Esophagus squamous epithelium (tissue), 5 donors: ENCODE data around the gene FANCD2. TPM values are rescaled to one million over a fixed set of nuclear protein-coding genes. Genes with fewer than 3 reads are reported as not detected.

Experiments used
- DNase-seq: peaks from one replicate; lab custom pipeline; 2025; lab: John Stamatoyannopoulos, UW
- H3K27ac ChIP-seq, 4 donors: fragments of 200-600 bp; sonication (generic); one replicate each; pipeline ENCODE4 v1.5.1; 2016 to 2019; ENCODE audit warnings: mild to moderate bottlenecking in 1 of 4
- H3K27me3 ChIP-seq, 4 donors: fragments of 200-600 bp; sonication (generic); 1 replicate in 3 of 4; 2 replicates in 1 of 4; pipeline versions ENCODE4 v1.5.1 to v1.6.0; 2017 to 2021; ENCODE audit warnings: antibody characterized with exemption in 1 of 4
- H3K36me3 ChIP-seq, 3 donors: fragments of 200-600 bp; sonication (generic); one replicate each; pipeline ENCODE4 v1.5.1; 2016 to 2019
- H3K4me1 ChIP-seq, 3 donors: fragments of 200-600 bp; sonication (generic); one replicate each; pipeline ENCODE4 v1.5.1; 2017 to 2019
- H3K4me3 ChIP-seq, 4 donors: fragments of 200-600 bp; sonication (generic); 1 replicate in 3 of 4; 2 replicates in 1 of 4; pipeline ENCODE4 v1.5.1; 2016 to 2019; ENCODE audit warnings: mild to moderate bottlenecking in 2 of 4, moderate library complexity in 1 of 4
- H3K9me3 ChIP-seq, 3 donors: fragments of 200-600 bp; sonication (generic); one replicate each; pipeline ENCODE4 v1.5.1; 2016 to 2019
- POLR2A ChIP-seq, 4 donors: fragments of 450-650 bp; IDR thresholded peaks; one replicate each; pipeline ENCODE4 v1.6.1; 2017; ENCODE audit warnings: antibody characterized with exemption in 4 of 4, mild to moderate bottlenecking in 4 of 4, moderate library complexity in 3 of 4
- WGBS, 2 donors: methylation state at CpG; one replicate each; pipeline ENCODE4 v1.1.5; 2018; 5-methylcytosine and 5-hydroxymethylcytosine counted together
- intact Hi-C: fragments of 100-400 bp; cut with DNase I; formaldehyde crosslinking; loops from one replicate; pipeline ENCODE4 v1.15.0; 2022
- small RNA-seq, 4 donors: library from RNA; depleted of rRNA; stranded (forward); fragments of <200 nt; gene quantifications; one replicate each; pipeline ENCODE3, GENCODE V24; 2016
- total RNA-seq, 4 donors: library from RNA; depleted of rRNA; stranded (reverse); fragments of >200 nt; gene quantifications; one replicate each; pipeline ENCODE4 v1.1.0, GENCODE V29; 2016
- TF ChIP-seq, protein P1 (sequence below), 6 experiments: fragments of 450-650 bp in 4 of 6; fragments of 200-600 bp in 2 of 6; sonication (generic) in 2 of 6; IDR thresholded peaks; one replicate each; pipeline ENCODE4 v1.5.1; 2016 to 2019; ENCODE audit warnings: antibody characterized with exemption in 6 of 6, mild to moderate bottlenecking in 4 of 6, moderate library complexity in 4 of 6
- donor health status: DM: yes; HTN: yes; CAD: no.

FANCD2 gene
- total RNA-seq, 4 donors from 2014 or later, result 3.8 to 15.5 (median 11.1) TPM

DNA sequence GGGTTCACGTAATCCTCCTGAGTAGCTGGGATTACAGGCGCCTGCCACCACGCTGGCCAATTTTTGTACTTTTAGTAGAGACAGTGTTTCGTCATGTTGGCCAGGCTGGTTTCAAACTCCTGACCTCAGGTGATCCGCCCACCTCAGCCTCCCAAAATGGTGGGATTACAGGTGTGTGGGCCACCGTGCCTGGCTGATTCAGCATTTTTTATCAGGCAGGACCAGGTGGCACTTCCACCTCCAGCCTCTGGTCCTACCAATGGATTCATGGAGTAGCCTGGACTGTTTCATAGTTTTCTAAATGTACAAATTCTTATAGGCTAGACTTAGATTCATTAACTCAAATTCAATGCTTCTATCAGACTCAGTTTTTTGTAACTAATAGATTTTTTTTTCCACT lies 124.8 kb downstream of the FANCD2 start:
- WGBS, 2 donors, result 67 to 76% methylated on average over 4 to 6 of the region's 6 CpGs
- TF ChIP-seq POLR2A (IDR thresholded peaks at IDR 0.05), result no peak
- TF ChIP-seq, protein P1, sequence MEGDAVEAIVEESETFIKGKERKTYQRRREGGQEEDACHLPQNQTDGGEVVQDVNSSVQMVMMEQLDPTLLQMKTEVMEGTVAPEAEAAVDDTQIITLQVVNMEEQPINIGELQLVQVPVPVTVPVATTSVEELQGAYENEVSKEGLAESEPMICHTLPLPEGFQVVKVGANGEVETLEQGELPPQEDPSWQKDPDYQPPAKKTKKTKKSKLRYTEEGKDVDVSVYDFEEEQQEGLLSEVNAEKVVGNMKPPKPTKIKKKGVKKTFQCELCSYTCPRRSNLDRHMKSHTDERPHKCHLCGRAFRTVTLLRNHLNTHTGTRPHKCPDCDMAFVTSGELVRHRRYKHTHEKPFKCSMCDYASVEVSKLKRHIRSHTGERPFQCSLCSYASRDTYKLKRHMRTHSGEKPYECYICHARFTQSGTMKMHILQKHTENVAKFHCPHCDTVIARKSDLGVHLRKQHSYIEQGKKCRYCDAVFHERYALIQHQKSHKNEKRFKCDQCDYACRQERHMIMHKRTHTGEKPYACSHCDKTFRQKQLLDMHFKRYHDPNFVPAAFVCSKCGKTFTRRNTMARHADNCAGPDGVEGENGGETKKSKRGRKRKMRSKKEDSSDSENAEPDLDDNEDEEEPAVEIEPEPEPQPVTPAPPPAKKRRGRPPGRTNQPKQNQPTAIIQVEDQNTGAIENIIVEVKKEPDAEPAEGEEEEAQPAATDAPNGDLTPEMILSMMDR (IDR thresholded peaks at IDR 0.05), result no peak
- Histone ChIP-seq H3K27ac (no peak overlapping the region), H3K36me3 (peaks cover 5 to 91% (median 20%) of the 10 kb centered on the region in 3 donors), H3K27me3 (no peaks in the 10 kb centered on the region), H3K9me3 (no peaks in the 10 kb centered on the region), H3K4me3 (no peak overlapping the region), H3K4me1 (peaks cover 0 to 5% (median 0%) of the 10 kb centered on the region in 3 donors)
- no peak for DNase-seq
- intact Hi-C loops, result no loop called here

Small RNA genes lying within 50 kb of the gene (small RNA-seq; reads per million reads assigned to genes)
- gene CYCSP10 (0 reads per million in 4 donors), gene RNU6-670P (0 reads per million in 4 donors)

Other genes with a start within 250 kb of the FANCD2 start
- 10 to 100 TPM; 34.7 to 54.4 (median 44.8) TPM for gene TADA3, start 234.0 kb upstream of the FANCD2 start, total RNA-seq
- gene ARPC4, start 233.4 kb upstream of the FANCD2 start, total RNA-seq, result 100 to 1,000 TPM; 125 to 244 (median 167) TPM
- gene TTLL3, start 216.2 kb upstream of the FANCD2 start, total RNA-seq, result 10 to 100 TPM in 3 of 4 donors, 1 to 10 TPM in 1; 7.6 to 29.2 (median 10.2) TPM
- 10 to 100 TPM; 34.7 to 46.4 (median 41.4) TPM for gene RPUSD3, start 182.4 kb upstream of the FANCD2 start, total RNA-seq
- gene CIDEC, start 146.2 kb upstream of the FANCD2 start, total RNA-seq, result not detected
- gene JAGN1, start 135.8 kb upstream of the FANCD2 start, total RNA-seq, result 10 to 100 TPM; 24.7 to 40.8 (median 33.3) TPM
- 10 to 100 TPM in 3 of 4 donors, 1 to 10 TPM in 1; 7.5 to 15.3 (median 12.1) TPM for gene IL17RE, start 123.6 kb upstream of the FANCD2 start, total RNA-seq
- 10 to 100 TPM; 30.6 to 48.7 (median 37.4) TPM for gene IL17RC, start 109.3 kb upstream of the FANCD2 start, total RNA-seq
- 10 to 100 TPM; 10.8 to 17.0 (median 13.8) TPM for gene CRELD1, start 92.6 kb upstream of the FANCD2 start, total RNA-seq
- 1 to 10 TPM in 2 of 4 donors, under 1 TPM in 2; 0.72 to 1.9 (median 1.0) TPM for gene PRRT3, start 74.0 kb upstream of the FANCD2 start, total RNA-seq
- 100 to 1,000 TPM in 1 of 4 donors, 10 to 100 TPM in 3; 36.4 to 113 (median 82.5) TPM for gene EMC3, start 39.6 kb upstream of the FANCD2 start, total RNA-seq
- not detected for gene FANCD2OS, start 81.8 kb downstream of the FANCD2 start, total RNA-seq
- 100 to 1,000 TPM in 2 of 4 donors, 10 to 100 TPM in 2; 52.0 to 134 (median 100) TPM for gene BRK1, start 89.2 kb downstream of the FANCD2 start, total RNA-seq
- gene VHL, start 115.3 kb downstream of the FANCD2 start, total RNA-seq, result 10 to 100 TPM; 30.4 to 38.7 (median 34.4) TPM
- 10 to 100 TPM in 2 of 4 donors, 1 to 10 TPM in 2; 4.4 to 23.3 (median 9.6) TPM for gene IRAK2, start 138.5 kb downstream of the FANCD2 start, total RNA-seq
- 10 to 100 TPM; 12.6 to 20.6 (median 17.1) TPM for gene TATDN2, start 222.0 kb downstream of the FANCD2 start, total RNA-seq